Ramos (cell line): ENCODE data around the gene SERPINB6.
"Not testable (repeated sequence)": the region's sequence is repeated elsewhere in the genome, so short reads cannot be mapped to it uniquely, and the experiment has no call there.

Experiments
- in situ Hi-C: fragments of 300-500 bp; cut with MboI; formaldehyde crosslinking; loops from one replicate; pipeline ENCODE4 v1.14.3; 2022; ENCODE audit warnings: low sequenced_read_pairs; ENCODE audit not compliant: unreplicated experiment

The SERPINB6 gene

GRCh38 chr6:2971420-2972218, at the start of gene SERPINB6:
SERPINB6 (minus strand) TSS chr6:2971567; CDS start chr6:2959332, 12,235 bp downstream.
- in situ Hi-C loops = no loop called here

- in situ Hi-C loops = no loop called here
Observed at GRCh38 chr6:3019749-3020320, 48.5 kb upstream of the SERPINB6 start.

- in situ Hi-C loops = no loop called here
Observed at GRCh38 chr6:3019065-3019464, 47.7 kb upstream of the SERPINB6 start.

DNA sequence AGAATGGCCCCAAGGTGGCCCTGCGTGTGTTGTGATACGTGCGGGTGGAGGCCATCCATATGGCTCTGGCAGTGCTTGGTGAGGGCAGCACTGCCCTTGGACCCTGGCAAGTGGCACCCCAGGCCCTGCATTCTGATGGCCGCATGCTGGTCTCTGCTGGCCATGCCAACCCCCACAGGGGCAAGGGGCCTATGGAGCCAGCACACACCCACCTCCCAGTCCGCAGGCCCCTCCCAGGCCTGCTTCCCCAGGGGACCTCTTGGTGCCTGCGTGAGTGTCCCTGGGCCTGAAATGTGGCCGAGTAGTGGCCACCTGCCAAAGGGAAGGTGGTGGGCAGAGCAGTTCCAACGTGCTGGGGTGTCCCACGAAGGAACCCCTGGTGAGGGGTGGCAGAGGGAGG, 45.9 kb upstream of the SERPINB6 start:
- in situ Hi-C loops = no loop called here

DNA sequence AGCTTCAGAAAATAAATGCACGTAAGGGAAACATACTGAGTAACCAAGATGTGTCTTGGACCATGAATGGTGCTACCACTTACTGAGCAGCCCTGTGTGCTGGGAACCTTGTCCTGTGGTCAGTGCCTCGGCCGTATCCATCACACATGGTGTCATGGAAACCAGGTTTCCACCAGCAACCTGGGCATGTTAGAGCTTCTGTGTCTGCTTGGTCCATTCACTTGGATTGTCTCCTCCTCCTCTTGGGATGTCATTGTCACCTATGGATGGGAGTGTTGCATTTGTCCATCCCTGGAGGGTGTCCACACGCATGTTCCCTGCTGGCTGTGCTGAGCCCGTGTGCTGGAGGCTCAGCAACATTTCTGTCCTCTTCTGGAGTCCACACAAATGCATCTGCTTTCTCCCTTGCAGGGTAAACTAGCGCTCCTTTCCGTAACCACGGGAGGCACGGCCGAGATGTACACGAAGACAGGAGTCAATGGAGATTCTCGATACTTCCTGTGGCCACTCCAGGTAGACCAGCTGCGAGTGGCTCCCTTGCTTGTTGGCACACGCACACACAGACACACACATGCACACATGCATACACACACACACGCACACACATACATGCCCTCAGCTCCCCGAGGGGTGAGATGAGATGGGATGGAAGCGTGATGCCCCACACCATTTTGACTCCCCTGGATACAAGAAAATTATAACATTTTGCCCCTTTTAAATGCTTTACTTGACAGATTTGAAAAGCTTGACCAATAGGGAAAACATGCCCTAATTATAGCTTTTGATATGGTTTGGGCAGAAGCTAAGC, 45.3 kb upstream of the SERPINB6 start:
- in situ Hi-C loops = no loop called here

- in situ Hi-C loops = no loop called here
Observed at GRCh38 chr6:3015144-3015543, 43.8 kb upstream of the SERPINB6 start.

DNA sequence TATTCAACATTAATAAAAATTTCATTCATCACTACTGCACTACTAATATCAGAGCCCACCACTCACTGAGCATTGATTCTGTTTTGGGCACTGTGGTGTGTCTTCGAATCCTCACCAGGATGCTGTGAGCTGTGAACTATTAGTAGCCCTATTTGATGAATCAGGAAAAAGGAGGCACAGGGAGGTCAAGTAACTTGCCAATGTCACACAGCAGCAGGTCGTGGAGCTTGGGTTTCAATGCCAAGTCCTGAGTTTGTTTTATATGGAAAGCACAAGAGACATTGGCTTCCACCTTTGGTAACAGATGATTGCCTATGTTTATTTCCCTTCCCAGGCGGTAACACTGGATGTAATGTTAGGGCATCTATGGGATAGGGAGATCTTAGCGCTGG, 43.3 kb upstream of the SERPINB6 start:
- in situ Hi-C loops = no loop called here

DNA sequence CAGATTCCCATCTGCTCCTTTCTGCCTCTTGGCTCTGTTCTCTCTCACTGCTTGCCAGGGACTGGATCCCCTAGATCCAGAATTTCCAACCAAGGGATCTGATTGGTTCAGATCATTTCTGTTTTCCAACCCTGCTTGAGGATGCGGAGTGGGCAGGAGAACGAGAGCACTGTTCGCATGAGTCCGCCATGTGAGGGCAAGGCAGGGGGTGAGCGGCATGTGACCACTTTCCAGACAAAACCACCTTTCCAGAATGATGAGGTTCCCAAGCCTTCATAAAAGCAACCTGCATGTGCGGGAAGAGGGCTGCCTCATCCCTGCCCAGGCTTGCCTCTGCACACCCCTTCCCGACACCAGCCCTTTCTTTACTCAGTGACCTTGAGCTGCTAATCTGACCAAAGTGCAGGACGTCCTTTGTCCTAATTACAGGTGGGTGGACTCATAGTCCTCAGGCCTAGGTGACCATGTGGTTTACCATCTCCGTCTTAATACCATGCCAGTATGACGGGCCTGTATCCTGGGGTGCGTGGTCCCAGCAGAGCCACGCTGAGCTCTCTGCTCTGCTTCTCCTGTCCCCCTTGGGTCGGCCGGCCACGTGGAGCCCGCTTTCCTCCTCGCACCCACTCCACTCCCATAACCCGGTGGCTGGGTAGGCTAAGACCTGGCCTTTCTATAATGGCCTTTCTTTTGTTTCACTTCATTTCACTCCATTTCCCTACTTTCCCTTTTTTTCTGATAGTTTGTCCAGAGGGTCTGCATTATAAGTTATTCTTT, 42.7 kb upstream of the SERPINB6 start:
- in situ Hi-C loops = no loop called here

GRCh38 chr6:3013486-3013885, 42.1 kb upstream of the SERPINB6 start:
- in situ Hi-C loops = no loop called here

DNA sequence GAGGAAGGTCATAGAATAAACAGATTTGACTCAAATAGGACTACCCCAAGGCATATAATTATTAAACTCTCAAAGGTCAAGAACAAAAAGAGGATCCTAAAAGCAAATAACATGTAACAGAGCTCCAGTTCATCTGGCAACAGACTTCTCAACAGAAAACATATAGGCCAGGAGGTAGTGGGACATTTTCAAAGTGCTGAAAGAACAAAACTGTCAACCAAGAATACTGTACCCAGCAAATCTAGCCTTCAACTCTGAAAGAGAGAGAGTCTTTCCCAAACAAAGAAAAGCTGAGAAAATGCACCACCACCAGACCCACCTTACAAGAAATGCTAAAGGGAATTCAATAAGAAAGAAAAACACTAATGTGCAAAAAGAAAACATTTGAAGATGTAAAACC, 40.2 kb upstream of the SERPINB6 start:
- in situ Hi-C loops = no loop called here

- in situ Hi-C loops = no loop called here
Observed at GRCh38 chr6:3011158-3011557, 39.8 kb upstream of the SERPINB6 start.

DNA sequence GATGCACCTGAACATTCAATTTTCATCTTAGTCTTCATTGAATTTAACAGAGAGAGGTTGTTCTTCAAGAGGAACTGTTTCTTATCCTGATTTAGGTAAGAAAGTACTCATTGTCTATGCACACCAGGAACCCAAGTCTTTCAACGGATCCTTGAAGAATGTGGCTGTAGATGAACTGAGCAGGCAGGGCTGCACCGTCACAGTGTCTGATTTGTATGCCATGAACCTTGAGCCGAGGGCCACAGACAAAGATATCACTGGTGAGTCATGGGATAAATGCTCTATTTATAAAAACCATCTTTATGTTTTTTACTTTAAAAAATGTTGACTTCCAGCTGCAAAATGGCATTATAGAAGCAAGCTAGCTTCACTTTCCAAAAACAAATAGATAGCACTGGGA, 38.6 kb upstream of the SERPINB6 start:
- in situ Hi-C loops = no loop called here

- in situ Hi-C loops = not testable (repeated sequence)
Observed at GRCh38 chr6:3008712-3009265, 37.4 kb upstream of the SERPINB6 start.

- in situ Hi-C loops = no loop called here
Observed at GRCh38 chr6:3007571-3007970, 36.2 kb upstream of the SERPINB6 start.

DNA sequence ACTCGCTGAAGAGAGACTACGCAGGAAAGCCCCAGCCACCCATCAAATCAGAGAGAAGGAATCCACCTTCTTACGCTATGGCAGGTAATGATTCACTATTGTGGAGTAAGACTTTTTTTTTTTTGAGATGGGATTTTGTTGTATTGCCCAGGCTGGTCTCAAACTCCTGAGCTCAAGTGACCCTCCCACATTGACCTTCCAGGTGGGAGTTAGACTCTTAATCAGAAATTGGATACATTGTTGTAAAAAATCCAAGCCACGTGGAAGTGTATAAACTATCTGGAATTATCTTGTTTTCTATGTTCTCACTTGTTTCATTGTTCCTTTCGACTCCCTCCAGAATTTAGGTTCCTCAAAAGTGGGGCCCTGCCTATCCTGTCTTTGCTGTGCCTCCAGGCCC, 35.1 kb upstream of the SERPINB6 start:
- in situ Hi-C loops = no loop called here

DNA sequence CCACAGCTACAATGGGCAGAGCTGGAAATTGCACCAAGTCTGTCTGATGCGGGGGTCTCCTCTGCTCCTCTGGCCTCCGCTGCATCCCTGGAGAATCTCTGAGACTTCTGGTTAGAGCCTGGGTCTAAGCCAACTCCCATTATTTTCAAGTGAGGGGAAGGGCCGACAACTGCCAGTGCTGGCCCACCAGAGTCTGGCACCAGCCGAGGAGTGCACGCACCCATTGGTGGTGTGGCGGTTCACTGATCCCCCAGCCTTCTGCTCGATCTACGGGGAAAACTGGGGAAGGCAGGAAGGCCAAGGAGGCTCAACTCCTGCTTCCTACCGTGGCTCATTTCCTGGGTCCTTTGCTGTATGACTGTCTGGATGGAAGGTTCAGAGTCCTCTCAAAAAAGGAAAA, 34.5 kb upstream of the SERPINB6 start:
- in situ Hi-C loops = no loop called here

DNA sequence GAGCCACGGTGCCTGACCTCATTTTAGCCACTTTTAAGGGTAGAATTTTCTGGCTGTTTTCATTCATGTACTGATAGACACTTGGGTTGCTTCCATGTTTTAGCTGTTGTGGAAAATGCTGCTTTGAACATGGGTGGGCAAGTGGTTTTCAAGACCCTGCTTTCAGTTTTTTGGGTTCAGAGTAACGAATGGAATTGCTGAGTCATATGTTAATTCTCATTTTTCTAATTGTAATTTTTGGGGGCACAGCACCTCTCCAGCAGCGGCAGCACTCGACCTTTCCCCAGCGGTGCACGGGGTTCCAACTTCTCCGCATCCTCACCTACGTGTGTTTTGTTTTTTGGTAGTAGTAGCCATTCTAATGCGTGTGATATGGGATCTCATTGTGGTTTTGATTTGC, 33.7 kb upstream of the SERPINB6 start:
- in situ Hi-C loops = no loop called here

- in situ Hi-C loops = not testable (repeated sequence)
Observed at GRCh38 chr6:3003226-3003625, 31.9 kb upstream of the SERPINB6 start.

GRCh38 chr6:3001773-3002293, 30.5 kb upstream of the SERPINB6 start:
- in situ Hi-C loops = no loop called here
